WTC11 (cell line): ENCODE data around the gene PSMD3. TPM values are rescaled to one million over a fixed set of nuclear protein-coding genes. Genes with fewer than 3 reads are reported as not detected.

ENCODE experiments used
- ATAC-seq: fragments of 200-7000 bp; cut with Tn5 transposase; 2 replicates; pipeline ENCODE4 v1.10.0; 2021; ENCODE audit warnings: mild to moderate bottlenecking, moderate library complexity
- CTCF ChIA-PET: fragments of 300-600 bp; sonication (Branson Sonifier 250); formaldehyde crosslinking; loops from one replicate; lab custom pipeline; 2021; ENCODE audit warnings: antibody characterized with exemption; lab: Charles Lee
- POLR2A ChIA-PET: fragments of 350-600 bp; sonication (Branson Sonifier 250); formaldehyde crosslinking; loops from one replicate; lab custom pipeline; 2021; ENCODE audit warnings: antibody characterized with exemption; lab: Charles Lee
- DNase-seq: peaks from one replicate; pipeline ENCODE4 v3.0.0; 2021; ENCODE audit warnings: low spot score
- H3K27ac Mint-ChIP-seq: 2 replicates; pipeline ENCODE4 v1.8.0; 2021; ENCODE audit warnings: mixed read lengths
- H3K27me3 Mint-ChIP-seq: 2 replicates; pipeline ENCODE4 v1.8.0; 2021; ENCODE audit warnings: low read depth, mild to moderate bottlenecking, moderate library complexity, mixed read lengths
- H3K36me3 Mint-ChIP-seq: 2 replicates; pipeline ENCODE4 v1.8.0; 2021; ENCODE audit warnings: mixed read lengths
- H3K4me1 Mint-ChIP-seq: 2 replicates; pipeline ENCODE4 v1.8.0; 2022; ENCODE audit warnings: mixed read lengths
- H3K4me3 Mint-ChIP-seq: 2 replicates; pipeline ENCODE4 v1.8.0; 2021; ENCODE audit warnings: mild to moderate bottlenecking, moderate library complexity, mixed read lengths
- H3K9me3 Mint-ChIP-seq: 2 replicates; pipeline ENCODE4 v1.8.0; 2021; ENCODE audit warnings: mixed read lengths
- CTCF ChIP-seq: fragments of 200-600 bp; IDR thresholded peaks from 2 replicates; pipeline ENCODE4 v1.8.0; 2022; ENCODE audit warnings: antibody characterized with exemption
- E2F1 ChIP-seq: sonication (generic); formaldehyde crosslinking; IDR thresholded peaks from 2 replicates; pipeline ENCODE4 v1.8.0; 2022; ENCODE audit warnings: mild to moderate bottlenecking, missing genetic modification reagents
- E2F5 ChIP-seq: sonication (generic); formaldehyde crosslinking; IDR thresholded peaks from 2 replicates; pipeline ENCODE4 v1.8.1; 2022; ENCODE audit warnings: mild to moderate bottlenecking, moderate library complexity, missing genetic modification reagents
- IRF2 ChIP-seq: sonication (generic); formaldehyde crosslinking; IDR thresholded peaks from 2 replicates; pipeline ENCODE4 v1.8.0; 2022; ENCODE audit warnings: low read depth, missing genetic modification reagents, borderline replicate concordance
- MAX ChIP-seq: sonication (generic); formaldehyde crosslinking; IDR thresholded peaks from 2 replicates; pipeline ENCODE4 v1.8.0; 2022; ENCODE audit warnings: mild to moderate bottlenecking, missing genetic modification reagents
- NR1H2 ChIP-seq: sonication (generic); formaldehyde crosslinking; IDR thresholded peaks from 2 replicates; pipeline ENCODE4 v1.9.0; 2021; ENCODE audit warnings: mild to moderate bottlenecking, moderate library complexity, missing genetic modification reagents
- OVOL2 ChIP-seq: fragments of 250-450 bp; sonication (Bioruptor Pico); IDR thresholded peaks from 2 replicates; pipeline ENCODE4 v1.9.0; 2021; ENCODE audit warnings: mild to moderate bottlenecking, borderline replicate concordance
- PRRX2 ChIP-seq: fragments of 250-450 bp; sonication (Bioruptor Pico); IDR thresholded peaks from 2 replicates; pipeline ENCODE4 v1.8.0; 2021; ENCODE audit warnings: mild to moderate bottlenecking
- RELA ChIP-seq: sonication (generic); formaldehyde crosslinking; IDR thresholded peaks from 2 replicates; pipeline ENCODE4 v1.8.1; 2022; ENCODE audit warnings: missing genetic modification reagents, mild to moderate bottlenecking, borderline replicate concordance
- SOX15 ChIP-seq: fragments of 250-450 bp; sonication (Bioruptor Pico); IDR thresholded peaks from 2 replicates; pipeline ENCODE4 v1.9.0; 2021; ENCODE audit warnings: mild to moderate bottlenecking
- TP53 ChIP-seq: sonication (generic); formaldehyde crosslinking; IDR thresholded peaks from 2 replicates; pipeline ENCODE4 v1.8.1; 2023; ENCODE audit warnings: mild to moderate bottlenecking, missing genetic modification reagents
- ZMAT4 ChIP-seq: fragments of 250-450 bp; sonication (Bioruptor Pico); IDR thresholded peaks from 2 replicates; pipeline ENCODE4 v1.9.0; 2021; ENCODE audit warnings: mild to moderate bottlenecking
- ZNF396 ChIP-seq: fragments of 250-450 bp; sonication (Bioruptor Pico); IDR thresholded peaks from 2 replicates; pipeline ENCODE4 v1.8.0; 2021; ENCODE audit warnings: mild to moderate bottlenecking, moderate library complexity, borderline replicate concordance
- total RNA-seq: library from RNA; stranded (reverse); gene quantifications from 3 replicates; pipeline ENCODE4 v1.2.3, GENCODE V29; 2021
- TF ChIP-seq, protein P1 (sequence below): sonication (generic); formaldehyde crosslinking; IDR thresholded peaks from 2 replicates; pipeline ENCODE4 v1.8.0; 2023; ENCODE audit warnings: missing genetic modification reagents, mild to moderate bottlenecking, borderline replicate concordance
- TF ChIP-seq, protein P2 (sequence below): fragments of 250-450 bp; sonication (Bioruptor Pico); IDR thresholded peaks from 2 replicates; pipeline ENCODE4 v1.9.0; 2021; ENCODE audit warnings: mild to moderate bottlenecking, borderline replicate concordance
- TF ChIP-seq, protein P3 (sequence below): sonication (generic); formaldehyde crosslinking; IDR thresholded peaks from 2 replicates; pipeline ENCODE4 v1.8.1; 2022; ENCODE audit warnings: low read depth, missing genetic modification reagents, borderline replicate concordance

The PSMD3 gene
- total RNA-seq, 1 experiment from 2014 or later = 190 TPM

- TF ChIP-seq, protein P1, sequence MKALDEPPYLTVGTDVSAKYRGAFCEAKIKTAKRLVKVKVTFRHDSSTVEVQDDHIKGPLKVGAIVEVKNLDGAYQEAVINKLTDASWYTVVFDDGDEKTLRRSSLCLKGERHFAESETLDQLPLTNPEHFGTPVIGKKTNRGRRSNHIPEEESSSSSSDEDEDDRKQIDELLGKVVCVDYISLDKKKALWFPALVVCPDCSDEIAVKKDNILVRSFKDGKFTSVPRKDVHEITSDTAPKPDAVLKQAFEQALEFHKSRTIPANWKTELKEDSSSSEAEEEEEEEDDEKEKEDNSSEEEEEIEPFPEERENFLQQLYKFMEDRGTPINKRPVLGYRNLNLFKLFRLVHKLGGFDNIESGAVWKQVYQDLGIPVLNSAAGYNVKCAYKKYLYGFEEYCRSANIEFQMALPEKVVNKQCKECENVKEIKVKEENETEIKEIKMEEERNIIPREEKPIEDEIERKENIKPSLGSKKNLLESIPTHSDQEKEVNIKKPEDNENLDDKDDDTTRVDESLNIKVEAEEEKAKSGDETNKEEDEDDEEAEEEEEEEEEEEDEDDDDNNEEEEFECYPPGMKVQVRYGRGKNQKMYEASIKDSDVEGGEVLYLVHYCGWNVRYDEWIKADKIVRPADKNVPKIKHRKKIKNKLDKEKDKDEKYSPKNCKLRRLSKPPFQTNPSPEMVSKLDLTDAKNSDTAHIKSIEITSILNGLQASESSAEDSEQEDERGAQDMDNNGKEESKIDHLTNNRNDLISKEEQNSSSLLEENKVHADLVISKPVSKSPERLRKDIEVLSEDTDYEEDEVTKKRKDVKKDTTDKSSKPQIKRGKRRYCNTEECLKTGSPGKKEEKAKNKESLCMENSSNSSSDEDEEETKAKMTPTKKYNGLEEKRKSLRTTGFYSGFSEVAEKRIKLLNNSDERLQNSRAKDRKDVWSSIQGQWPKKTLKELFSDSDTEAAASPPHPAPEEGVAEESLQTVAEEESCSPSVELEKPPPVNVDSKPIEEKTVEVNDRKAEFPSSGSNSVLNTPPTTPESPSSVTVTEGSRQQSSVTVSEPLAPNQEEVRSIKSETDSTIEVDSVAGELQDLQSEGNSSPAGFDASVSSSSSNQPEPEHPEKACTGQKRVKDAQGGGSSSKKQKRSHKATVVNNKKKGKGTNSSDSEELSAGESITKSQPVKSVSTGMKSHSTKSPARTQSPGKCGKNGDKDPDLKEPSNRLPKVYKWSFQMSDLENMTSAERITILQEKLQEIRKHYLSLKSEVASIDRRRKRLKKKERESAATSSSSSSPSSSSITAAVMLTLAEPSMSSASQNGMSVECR (CRISPR knock-in tag) = no peak
- TF ChIP-seq PRRX2 (CRISPR knock-in tag) (no peak), RELA (CRISPR knock-in tag) (no peak), E2F1 (CRISPR knock-in tag) (no peak), MAX (CRISPR knock-in tag) (no peak), IRF2 (no peak), TP53 (CRISPR knock-in tag) (no peak)
- TF ChIP-seq, protein P2, sequence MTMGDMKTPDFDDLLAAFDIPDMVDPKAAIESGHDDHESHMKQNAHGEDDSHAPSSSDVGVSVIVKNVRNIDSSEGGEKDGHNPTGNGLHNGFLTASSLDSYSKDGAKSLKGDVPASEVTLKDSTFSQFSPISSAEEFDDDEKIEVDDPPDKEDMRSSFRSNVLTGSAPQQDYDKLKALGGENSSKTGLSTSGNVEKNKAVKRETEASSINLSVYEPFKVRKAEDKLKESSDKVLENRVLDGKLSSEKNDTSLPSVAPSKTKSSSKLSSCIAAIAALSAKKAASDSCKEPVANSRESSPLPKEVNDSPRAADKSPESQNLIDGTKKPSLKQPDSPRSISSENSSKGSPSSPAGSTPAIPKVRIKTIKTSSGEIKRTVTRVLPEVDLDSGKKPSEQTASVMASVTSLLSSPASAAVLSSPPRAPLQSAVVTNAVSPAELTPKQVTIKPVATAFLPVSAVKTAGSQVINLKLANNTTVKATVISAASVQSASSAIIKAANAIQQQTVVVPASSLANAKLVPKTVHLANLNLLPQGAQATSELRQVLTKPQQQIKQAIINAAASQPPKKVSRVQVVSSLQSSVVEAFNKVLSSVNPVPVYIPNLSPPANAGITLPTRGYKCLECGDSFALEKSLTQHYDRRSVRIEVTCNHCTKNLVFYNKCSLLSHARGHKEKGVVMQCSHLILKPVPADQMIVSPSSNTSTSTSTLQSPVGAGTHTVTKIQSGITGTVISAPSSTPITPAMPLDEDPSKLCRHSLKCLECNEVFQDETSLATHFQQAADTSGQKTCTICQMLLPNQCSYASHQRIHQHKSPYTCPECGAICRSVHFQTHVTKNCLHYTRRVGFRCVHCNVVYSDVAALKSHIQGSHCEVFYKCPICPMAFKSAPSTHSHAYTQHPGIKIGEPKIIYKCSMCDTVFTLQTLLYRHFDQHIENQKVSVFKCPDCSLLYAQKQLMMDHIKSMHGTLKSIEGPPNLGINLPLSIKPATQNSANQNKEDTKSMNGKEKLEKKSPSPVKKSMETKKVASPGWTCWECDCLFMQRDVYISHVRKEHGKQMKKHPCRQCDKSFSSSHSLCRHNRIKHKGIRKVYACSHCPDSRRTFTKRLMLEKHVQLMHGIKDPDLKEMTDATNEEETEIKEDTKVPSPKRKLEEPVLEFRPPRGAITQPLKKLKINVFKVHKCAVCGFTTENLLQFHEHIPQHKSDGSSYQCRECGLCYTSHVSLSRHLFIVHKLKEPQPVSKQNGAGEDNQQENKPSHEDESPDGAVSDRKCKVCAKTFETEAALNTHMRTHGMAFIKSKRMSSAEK (CRISPR knock-in tag) = no peak
Observed at GRCh38 chr17:39970157-39970692, 10.4 kb upstream of the PSMD3 start (continued).

- no peaks in the 10 kb centered on the region for H3K9me3 Mint-ChIP-seq
- H3K4me3 Mint-ChIP-seq = no peak overlapping the region
- DNase-seq (no peak), ATAC-seq (no peak)
- POLR2A ChIA-PET = no interaction called here
- TF ChIP-seq MAX (CRISPR knock-in tag) = no peak
- TF ChIP-seq NR1H2 = no peak
- TF ChIP-seq E2F5 (CRISPR knock-in tag) = no peak
- no peak for TF ChIP-seq ZNF396 (CRISPR knock-in tag)
- no peak for TF ChIP-seq CTCF
- TF ChIP-seq SOX15 (CRISPR knock-in tag) = no peak
- no peak for TF ChIP-seq ZMAT4
- TF ChIP-seq, protein P3, sequence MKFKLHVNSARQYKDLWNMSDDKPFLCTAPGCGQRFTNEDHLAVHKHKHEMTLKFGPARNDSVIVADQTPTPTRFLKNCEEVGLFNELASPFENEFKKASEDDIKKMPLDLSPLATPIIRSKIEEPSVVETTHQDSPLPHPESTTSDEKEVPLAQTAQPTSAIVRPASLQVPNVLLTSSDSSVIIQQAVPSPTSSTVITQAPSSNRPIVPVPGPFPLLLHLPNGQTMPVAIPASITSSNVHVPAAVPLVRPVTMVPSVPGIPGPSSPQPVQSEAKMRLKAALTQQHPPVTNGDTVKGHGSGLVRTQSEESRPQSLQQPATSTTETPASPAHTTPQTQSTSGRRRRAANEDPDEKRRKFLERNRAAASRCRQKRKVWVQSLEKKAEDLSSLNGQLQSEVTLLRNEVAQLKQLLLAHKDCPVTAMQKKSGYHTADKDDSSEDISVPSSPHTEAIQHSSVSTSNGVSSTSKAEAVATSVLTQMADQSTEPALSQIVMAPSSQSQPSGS (CRISPR knock-in tag) = no peak
- TF ChIP-seq OVOL2 (CRISPR knock-in tag) = no peak
- no peaks in the 10 kb centered on the region for H3K4me1 Mint-ChIP-seq
- H3K36me3 Mint-ChIP-seq = no peaks in the 10 kb centered on the region
- H3K27ac Mint-ChIP-seq = no peak overlapping the region
- peaks cover 32% of the 10 kb centered on the region for H3K27me3 Mint-ChIP-seq
- CTCF ChIA-PET = interaction anchor here (0.9 kb wide), 1 partner anchor 9 kb away, joined by 3 read pairs; the partner anchor contains the start of gene PSMD3
Observed at GRCh38 chr17:39971076-39971603, 9.5 kb upstream of the PSMD3 start.
